ENCODE results near the gene SLC15A3.

Gene SLC15A3

DNA sequence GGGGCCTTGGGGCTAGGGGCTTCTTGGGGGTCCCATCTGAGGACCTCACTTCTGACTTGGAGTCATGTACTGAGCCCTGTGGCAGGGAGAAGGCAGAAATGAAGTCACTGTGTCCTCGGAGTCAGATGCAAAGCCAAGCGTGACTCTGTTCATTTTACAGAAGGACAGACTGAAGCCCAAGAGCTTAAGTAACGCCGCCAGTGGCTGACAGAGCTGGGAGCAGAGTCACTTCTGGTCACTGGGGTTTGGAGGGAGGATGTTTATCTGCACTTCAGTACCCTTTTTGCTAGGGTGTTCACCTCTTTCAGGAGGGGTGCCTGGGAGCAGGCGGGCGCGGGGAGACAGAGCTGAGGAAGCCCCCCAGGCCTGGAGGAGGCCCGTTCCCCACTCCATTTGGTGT is 30.2 kb upstream of the SLC15A3 start:
- no peak for TF ChIP-seq TAF1 (IDR thresholded peaks at IDR 0.05; ENCODE audit: borderline replicate concordance, insufficient read depth, low read length)
- TF ChIP-seq SIN3A (IDR thresholded peaks at IDR 0.05; ENCODE audit: borderline replicate concordance, insufficient read depth, low read length), result no peak
- TF ChIP-seq, protein P1, sequence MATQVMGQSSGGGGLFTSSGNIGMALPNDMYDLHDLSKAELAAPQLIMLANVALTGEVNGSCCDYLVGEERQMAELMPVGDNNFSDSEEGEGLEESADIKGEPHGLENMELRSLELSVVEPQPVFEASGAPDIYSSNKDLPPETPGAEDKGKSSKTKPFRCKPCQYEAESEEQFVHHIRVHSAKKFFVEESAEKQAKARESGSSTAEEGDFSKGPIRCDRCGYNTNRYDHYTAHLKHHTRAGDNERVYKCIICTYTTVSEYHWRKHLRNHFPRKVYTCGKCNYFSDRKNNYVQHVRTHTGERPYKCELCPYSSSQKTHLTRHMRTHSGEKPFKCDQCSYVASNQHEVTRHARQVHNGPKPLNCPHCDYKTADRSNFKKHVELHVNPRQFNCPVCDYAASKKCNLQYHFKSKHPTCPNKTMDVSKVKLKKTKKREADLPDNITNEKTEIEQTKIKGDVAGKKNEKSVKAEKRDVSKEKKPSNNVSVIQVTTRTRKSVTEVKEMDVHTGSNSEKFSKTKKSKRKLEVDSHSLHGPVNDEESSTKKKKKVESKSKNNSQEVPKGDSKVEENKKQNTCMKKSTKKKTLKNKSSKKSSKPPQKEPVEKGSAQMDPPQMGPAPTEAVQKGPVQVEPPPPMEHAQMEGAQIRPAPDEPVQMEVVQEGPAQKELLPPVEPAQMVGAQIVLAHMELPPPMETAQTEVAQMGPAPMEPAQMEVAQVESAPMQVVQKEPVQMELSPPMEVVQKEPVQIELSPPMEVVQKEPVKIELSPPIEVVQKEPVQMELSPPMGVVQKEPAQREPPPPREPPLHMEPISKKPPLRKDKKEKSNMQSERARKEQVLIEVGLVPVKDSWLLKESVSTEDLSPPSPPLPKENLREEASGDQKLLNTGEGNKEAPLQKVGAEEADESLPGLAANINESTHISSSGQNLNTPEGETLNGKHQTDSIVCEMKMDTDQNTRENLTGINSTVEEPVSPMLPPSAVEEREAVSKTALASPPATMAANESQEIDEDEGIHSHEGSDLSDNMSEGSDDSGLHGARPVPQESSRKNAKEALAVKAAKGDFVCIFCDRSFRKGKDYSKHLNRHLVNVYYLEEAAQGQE (IDR thresholded peaks at IDR 0.05; ENCODE audit: insufficient read depth in 1 of 2, low read depth in 2 of 2, low read length in 2 of 2), result no peak
- no peak for TF ChIP-seq FOXP2 (optimal IDR thresholded peaks at IDR 0.05; ENCODE audit: borderline replicate concordance, extremely low read depth, extremely low read length, insufficient read depth)
- no peak for TF ChIP-seq POLR2AphosphoS5 (IDR thresholded peaks at IDR 0.05; ENCODE audit: low read depth, low read length)

DNA sequence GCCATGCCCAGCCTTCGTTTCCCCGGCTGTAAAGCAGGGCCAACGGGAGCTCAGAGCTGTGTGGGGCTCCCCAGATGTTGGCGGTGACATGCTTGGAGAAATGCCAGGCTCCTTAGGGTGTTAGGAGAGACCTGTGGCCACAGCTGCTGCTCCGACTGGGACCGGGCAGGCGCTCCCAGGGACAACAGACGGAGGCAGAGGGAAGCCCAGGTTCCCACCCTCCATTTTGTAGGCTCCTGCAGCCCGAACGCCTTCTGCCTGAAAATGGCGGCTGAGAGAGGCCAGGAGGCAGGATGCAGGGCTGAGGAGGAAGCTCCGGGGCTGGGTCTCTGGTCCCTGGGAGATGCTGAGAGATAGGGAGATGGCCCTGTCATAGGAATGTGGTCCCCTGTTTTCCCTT is 29.5 kb upstream of the SLC15A3 start:
- TF ChIP-seq TAF1 (IDR thresholded peaks at IDR 0.05; ENCODE audit: borderline replicate concordance, insufficient read depth, low read length) (no peak), FOXP2 (optimal IDR thresholded peaks at IDR 0.05; ENCODE audit: borderline replicate concordance, extremely low read depth, extremely low read length, insufficient read depth) (no peak), SIN3A (IDR thresholded peaks at IDR 0.05; ENCODE audit: borderline replicate concordance, insufficient read depth, low read length) (no peak), POLR2AphosphoS5 (IDR thresholded peaks at IDR 0.05; ENCODE audit: low read depth, low read length) (no peak)
- TF ChIP-seq, protein P1 (IDR thresholded peaks at IDR 0.05; ENCODE audit: insufficient read depth in 1 of 2, low read depth in 2 of 2, low read length in 2 of 2), result no peak

DNA sequence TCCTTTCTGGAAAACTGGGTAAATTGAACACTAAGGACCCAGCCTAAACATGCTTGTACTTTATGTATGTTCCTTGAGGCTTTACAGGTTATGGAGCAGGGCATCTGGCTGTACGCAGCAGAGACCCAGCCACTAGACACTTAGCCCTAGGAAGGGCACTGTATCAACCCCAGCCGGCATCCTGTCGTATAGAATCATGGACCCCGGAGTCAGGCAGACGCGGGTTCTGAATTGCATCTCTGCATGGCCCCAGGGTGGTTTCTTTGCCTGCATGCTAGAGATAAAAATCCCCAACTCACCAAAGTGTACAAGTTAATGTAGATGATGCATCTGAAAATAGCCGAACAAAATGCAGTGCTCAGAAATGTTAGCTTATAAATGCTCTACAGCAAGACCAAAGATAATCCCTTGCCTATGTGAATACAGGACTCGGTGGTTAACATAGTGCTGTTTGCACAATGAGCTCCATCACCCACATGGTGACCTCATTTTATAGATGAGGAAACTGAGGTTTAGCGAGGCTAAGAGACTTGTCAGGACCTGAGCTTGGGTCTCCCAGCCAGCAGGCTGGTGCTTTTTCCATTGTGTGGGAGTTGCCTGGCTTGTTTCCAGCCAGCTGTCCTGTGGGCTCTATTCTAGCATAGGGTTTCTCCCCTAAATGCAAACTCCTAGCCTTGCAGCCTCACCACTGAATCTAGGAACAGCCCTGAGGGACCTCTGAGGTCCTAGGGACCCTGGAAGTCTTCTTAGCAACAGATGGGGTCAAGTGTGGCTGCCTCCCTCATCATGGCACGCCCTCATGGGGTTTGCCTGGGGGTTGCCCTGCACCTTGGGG is 26.8 kb upstream of the SLC15A3 start:
- TF ChIP-seq FOXP2 (optimal IDR thresholded peaks at IDR 0.05; ENCODE audit: borderline replicate concordance, extremely low read depth, extremely low read length, insufficient read depth) (no peak), TAF1 (IDR thresholded peaks at IDR 0.05; ENCODE audit: borderline replicate concordance, insufficient read depth, low read length) (no peak), SIN3A (IDR thresholded peaks at IDR 0.05; ENCODE audit: borderline replicate concordance, insufficient read depth, low read length) (no peak), POLR2AphosphoS5 (IDR thresholded peaks at IDR 0.05; ENCODE audit: low read depth, low read length) (no peak)
- TF ChIP-seq, protein P1 (IDR thresholded peaks at IDR 0.05; ENCODE audit: insufficient read depth in 1 of 2, low read depth in 2 of 2, low read length in 2 of 2), result no peak

DNA sequence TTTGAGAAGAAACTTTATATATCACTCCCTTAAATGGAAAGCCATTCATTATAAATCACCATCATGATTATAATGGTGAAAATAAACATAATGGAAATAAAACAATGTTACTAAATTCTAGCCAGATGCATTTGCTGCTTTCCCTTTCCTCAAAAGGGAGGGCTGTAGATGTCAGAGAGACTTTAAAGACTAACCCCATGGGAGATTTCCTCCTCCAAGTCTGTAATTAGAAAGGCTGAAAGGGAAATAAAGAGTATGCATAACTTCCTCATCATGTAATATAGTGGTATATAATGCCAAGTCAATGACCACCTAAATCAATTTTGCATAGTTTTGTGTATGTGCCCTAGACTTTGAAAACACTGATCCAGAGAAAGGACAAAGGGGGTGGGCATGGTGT is 25.9 kb upstream of the SLC15A3 start:
- TF ChIP-seq TAF1 (IDR thresholded peaks at IDR 0.05; ENCODE audit: borderline replicate concordance, insufficient read depth, low read length) (no peak), POLR2AphosphoS5 (IDR thresholded peaks at IDR 0.05; ENCODE audit: low read depth, low read length) (no peak), SIN3A (IDR thresholded peaks at IDR 0.05; ENCODE audit: borderline replicate concordance, insufficient read depth, low read length) (no peak), FOXP2 (optimal IDR thresholded peaks at IDR 0.05; ENCODE audit: borderline replicate concordance, extremely low read depth, extremely low read length, insufficient read depth) (no peak)
- TF ChIP-seq, protein P1 (IDR thresholded peaks at IDR 0.05; ENCODE audit: insufficient read depth in 1 of 2, low read depth in 2 of 2, low read length in 2 of 2), result no peak

All from PFSK-1 (cell line).